GM21619 (cell line): ENCODE measurements around the gene DEFB113.

Experiments
- ATAC-seq: cut with Tn5 transposase; IDR thresholded peaks from one replicate; pipeline ENCODE4 v1.9.1; 2021; ENCODE audit not compliant: unreplicated experiment

DEFB113 gene

DNA sequence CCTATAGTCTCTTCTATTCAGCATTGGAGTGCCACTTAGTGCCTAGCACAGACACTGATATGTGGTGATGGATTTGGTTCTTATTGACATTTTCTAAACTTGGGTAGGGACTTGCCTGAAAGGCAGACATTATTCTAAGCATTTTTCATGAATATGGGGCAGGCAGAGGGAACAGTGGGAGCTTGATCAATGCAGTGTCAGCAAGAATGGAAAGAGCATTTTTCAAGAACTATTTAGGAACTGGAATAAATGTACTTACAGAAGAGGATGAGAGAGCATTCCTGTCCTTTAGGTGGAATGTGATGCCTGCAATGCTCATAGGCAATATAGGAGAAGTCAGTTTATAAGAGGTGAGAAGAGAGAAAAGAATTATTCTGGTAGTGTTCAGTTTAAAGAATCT lies 31.6 kb downstream of the DEFB113 start:
- ATAC-seq = no peak

DNA sequence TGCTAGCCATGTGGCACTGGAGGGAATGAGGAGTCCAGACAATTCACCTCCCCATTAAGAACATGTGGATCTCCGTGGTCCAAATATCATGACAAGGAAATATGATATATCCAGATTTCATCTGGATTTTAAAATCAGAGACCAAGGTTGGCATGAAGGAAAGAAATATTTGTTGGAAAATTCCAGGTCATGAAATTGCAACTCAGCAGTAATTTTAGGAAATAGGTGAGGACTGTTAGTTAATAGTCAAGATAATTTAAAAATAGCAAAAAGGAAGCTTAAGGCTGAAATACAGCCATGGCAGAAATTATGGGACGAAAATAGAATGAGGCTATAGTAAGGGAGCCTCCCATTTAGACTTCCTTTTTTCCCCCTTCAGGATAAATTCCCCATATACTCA lies 32.4 kb downstream of the DEFB113 start:
- ATAC-seq = no peak

DNA sequence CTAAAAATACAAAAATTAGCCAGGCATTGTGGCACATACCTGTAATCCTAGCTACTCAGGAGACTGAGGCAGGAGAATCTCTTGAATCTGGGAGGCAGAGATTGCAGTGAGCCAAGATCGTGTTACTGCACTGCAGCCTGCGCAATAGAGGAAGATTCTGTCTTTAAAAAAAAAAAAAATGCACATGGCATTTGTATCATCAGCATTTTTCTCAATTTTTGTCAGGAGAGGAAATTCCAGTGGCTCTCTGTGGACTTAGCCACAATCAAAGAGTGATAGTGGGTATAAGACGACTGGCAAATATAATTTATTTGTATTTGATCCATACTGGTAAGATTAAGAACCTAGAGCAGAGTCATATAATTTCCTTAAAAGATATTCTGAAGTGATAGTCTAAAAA lies 34.0 kb downstream of the DEFB113 start:
- ATAC-seq = no peak

DNA sequence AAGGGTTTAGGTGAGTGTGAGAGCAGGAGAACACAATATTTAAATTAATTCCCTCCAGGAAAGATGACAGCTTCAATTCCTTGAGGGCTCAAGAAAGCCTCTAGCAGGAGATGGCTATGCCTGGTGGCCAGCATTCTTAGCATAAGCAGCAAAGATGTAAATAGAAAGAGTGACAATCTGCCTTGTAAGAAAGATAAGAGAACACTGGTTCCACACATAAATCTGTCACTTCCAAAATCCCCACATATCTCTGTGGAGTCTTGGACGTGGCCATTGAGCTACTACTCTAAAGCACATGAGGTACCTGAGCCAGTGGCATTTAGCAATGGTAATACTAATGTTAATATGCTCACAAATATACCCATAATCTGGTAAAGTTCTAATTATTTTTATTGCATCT lies 34.7 kb downstream of the DEFB113 start:
- no peak for ATAC-seq

DNA sequence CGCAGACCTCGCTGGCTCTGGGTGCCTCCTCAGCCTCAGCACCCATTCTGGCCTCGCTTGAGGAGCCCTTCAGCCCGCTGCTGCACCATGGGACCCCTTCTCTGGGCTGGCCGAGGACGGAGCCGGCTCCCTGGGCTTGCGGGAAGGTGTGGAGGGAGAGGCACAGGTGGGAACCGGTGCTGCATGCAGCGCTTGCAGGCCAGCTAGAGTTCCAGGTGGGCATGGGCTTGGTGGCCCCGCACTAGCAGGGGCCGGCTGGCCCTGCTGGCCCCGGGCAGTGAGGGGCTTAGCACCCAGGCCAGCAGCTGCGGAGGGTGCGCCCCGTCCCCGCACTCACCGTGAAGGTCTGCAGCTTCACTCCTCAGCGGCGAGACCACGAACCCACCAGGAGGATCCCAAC lies 35.9 kb downstream of the DEFB113 start:
- no peak for ATAC-seq

DNA sequence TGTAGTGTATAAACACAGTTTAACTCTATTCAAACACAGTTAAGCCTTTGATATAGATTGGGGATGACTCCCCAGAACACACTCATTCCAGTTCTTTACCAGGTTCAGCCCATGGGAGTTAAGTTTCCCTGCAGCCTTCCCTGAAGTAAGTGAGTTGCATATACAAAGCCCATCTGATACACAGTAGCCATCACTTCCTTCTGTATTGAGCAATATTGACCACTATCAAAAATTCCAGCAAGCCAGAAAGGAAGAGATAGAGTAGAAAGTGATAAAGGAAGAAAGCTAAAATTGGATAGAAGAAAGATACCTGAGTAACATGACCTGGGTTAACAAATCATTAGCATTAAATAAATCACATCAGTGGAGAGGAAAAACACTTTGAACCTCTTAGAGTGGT lies 40.1 kb downstream of the DEFB113 start:
- ATAC-seq = no peak

DNA sequence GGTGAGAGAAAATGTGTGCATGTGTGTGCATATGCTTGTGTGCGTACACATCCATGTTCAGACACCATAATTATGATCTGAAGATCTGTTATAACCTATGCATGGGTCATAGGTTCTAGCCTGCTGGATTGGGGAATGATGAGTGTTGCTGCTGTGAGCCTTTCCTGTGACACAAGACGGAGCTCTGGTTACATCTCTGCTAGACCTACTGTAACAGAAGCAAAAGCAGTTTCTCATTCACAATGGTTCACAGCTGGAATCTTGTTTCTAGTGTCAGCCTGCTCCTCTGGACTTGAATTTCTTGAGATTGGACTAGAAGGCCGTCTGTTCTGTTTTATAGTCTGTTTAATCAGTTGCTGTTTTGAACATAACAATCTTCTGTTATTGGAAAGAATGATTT lies 45.6 kb downstream of the DEFB113 start:
- ATAC-seq = no peak

DNA sequence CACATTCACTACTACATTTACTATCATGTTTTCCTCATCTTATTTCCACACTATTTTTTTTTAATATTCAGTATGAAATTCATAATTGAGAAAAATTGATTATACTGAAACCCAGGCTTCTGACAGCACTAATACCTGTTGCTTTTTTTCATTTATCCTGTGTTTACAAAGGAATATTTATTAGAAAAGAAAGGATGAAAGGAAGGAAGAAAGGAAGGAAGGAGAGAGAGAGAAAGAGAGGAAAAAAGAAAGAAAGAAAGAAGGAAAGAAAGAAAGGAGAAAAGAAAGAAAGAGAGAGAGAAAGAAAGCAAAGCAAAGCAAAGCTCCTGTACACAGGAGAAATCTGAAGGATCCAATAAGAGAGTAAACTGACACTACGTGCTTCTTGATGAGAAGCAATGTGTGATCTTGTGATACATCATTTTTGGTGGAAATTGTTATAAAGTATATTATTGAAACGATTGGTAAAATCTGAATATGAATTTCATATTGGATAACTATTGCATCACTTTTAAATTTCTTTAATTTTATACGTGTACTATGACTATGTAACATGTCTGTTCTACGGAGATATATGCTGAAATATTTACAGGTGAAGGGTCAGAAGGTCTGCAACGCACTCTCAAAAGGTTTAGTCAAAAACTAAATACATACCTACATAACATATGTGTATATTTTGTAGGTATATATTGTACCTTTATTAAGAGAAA lies 49.3 kb downstream of the DEFB113 start:
- ATAC-seq = no peak

DNA sequence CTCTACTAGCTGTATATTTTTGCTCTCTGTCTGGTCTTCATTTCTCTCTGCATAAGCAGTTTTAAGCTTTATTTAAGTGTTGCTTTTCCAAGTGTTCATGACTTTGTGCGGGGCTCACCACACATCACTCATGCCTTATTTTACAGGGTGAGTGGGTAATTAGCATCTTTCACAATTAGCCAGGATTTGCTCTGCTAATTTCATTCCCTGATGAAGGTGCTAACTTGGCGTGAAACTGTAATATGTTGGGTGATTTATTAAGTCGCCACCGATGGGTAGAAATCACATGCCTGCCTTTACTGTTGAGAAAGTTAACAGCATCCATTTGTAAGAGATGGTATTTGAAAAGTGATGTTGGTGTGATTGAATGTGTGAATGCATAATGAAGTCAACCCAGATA lies 50.2 kb downstream of the DEFB113 start:
- no peak for ATAC-seq

DNA sequence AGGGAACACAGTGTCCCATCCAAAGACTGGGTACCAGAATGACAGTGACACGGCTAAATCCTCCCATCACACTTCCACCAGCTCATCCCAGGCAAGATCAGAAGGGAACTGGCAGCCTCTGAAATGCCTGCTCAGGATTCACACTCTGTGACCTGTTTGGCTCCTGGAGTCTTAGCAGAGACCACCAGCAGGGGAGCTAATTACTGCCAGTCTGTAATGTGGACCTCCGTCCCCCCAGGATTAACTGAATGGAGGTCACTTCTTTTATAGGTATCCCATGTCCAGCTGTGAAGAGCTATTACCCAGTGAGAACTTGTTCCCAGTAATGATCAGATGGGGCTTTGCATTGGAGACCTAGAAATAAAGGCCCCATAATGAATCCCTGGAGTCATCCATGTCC lies 50.6 kb downstream of the DEFB113 start:
- no peak for ATAC-seq
